ENCODE results near the gene PREX1. TPM values are rescaled to one million over a fixed set of nuclear protein-coding genes. Genes with fewer than 3 reads are reported as not detected.
"Not testable (repeated sequence)": the region's sequence is repeated elsewhere in the genome, so short reads cannot be mapped to it uniquely, and the experiment has no call there.

Gene PREX1
- total and polyA plus RNA-seq, 2 donors (not counting 1 experiment from before 2014, with no cell fraction given), result 1.0 to 3.1 TPM

DNA sequence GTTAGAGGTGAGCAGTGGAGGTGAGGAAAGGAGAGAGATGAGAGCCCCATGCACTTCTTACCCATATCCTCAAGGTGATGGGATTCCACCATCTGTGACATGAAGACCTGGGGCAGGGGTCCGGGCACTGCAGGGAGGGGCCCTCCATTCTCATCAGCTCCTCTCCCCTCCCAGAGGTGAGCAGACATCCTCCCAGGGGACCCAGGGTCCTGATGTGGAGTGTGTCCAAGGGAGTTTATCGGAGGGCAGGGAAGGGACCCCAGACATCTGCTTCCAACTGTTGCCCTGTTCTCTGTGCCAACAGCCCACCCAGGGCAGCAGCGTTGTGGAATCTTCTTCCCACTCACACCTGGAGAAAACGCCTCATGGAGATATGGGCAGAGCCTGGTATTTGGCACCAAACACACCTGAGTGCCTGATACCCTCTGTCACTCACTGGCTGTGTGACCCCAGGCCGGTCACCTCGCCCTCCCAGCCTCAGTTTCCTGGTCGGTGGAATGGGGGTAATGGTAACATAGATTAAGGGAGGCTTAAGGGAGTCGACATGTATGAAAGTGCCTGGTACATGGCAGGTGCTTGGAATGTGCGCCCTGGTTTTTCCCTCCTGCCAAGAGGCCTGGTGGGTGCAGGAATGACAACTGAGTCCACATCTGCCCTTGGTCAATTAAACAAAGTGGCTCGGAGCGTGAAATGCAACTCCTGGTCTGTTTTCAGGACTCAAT lies 227.9 kb downstream of the PREX1 start:
- no peaks in the 10 kb centered on the region for H3K27me3 ChIP-seq (ENCODE audit: control insufficient read depth, insufficient read depth, low read length)
- TF ChIP-seq EZH2 (IDR thresholded peaks at IDR 0.05; ENCODE audit: low read length, missing control alignments), result no peak
- TF ChIP-seq, protein P1, sequence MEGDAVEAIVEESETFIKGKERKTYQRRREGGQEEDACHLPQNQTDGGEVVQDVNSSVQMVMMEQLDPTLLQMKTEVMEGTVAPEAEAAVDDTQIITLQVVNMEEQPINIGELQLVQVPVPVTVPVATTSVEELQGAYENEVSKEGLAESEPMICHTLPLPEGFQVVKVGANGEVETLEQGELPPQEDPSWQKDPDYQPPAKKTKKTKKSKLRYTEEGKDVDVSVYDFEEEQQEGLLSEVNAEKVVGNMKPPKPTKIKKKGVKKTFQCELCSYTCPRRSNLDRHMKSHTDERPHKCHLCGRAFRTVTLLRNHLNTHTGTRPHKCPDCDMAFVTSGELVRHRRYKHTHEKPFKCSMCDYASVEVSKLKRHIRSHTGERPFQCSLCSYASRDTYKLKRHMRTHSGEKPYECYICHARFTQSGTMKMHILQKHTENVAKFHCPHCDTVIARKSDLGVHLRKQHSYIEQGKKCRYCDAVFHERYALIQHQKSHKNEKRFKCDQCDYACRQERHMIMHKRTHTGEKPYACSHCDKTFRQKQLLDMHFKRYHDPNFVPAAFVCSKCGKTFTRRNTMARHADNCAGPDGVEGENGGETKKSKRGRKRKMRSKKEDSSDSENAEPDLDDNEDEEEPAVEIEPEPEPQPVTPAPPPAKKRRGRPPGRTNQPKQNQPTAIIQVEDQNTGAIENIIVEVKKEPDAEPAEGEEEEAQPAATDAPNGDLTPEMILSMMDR (conservative IDR thresholded peaks at IDR 0.05 in 1 of 2, IDR thresholded peaks at IDR 0.05 in 1 of 2; ENCODE audit: low read depth in 1 of 2, low read length in 2 of 2), result no peak

DNA sequence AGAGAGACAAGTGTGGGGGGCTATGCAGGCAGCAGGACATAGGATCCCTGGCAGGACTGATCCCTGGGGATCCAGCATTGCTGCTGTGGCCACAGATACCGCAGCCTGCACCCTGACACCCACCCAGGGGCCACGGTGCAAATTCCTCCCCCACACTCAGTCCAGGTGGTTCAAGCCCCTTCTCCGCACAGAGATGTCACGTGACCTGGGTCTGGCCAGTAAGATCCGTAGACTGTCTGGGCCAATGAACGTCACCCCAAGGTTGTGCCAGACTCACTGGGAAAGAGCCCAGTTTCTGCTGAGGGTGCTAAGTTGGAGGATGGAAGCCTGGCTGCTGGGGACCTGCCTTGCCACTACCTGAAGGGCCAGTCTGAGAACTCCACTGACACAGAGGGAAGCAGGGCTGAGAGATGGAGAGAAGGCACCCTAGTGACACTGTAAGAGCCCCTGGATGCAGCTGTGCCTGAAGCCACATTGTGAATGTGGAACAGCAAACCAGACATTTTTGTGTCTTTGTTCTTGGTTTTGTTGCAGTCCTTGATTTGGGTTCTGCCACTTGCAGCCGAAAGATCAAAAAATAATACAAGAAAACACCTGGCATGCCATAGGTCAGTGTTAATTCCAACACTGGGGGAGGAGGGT lies 228.6 kb downstream of the PREX1 start:
- TF ChIP-seq, protein P1 (conservative IDR thresholded peaks at IDR 0.05 in 1 of 2, IDR thresholded peaks at IDR 0.05 in 1 of 2; ENCODE audit: low read depth in 1 of 2, low read length in 2 of 2), result no peak
- TF ChIP-seq EZH2 (IDR thresholded peaks at IDR 0.05; ENCODE audit: low read length, missing control alignments), result no peak
- H3K9ac ChIP-seq (ENCODE audit: insufficient read depth, low read length), result no peak overlapping the region
- H3K27ac ChIP-seq (ENCODE audit: insufficient read depth, low read length), result no peak overlapping the region
- no peak overlapping the region for H3K4me3 ChIP-seq (replicated peaks in 1 of 4; ENCODE audit: control extremely low read depth in 1 of 4, insufficient read depth in 1 of 4, low read depth in 3 of 4, low read length in 4 of 4)
- H3K9me3 ChIP-seq (ENCODE audit: control insufficient read depth, insufficient read depth, low read depth, low read length), result no peaks in the 10 kb centered on the region
- H3K27me3 ChIP-seq (ENCODE audit: control insufficient read depth, insufficient read depth, low read length), result no peaks in the 10 kb centered on the region
- H3K4me1 ChIP-seq (ENCODE audit: control insufficient read depth, extremely low read depth, insufficient read depth, low read length), result no peaks in the 10 kb centered on the region
- H3K79me2 ChIP-seq (ENCODE audit: control insufficient read depth, insufficient read depth, low read length), result no peaks in the 10 kb centered on the region
- H4K20me1 ChIP-seq (ENCODE audit: control insufficient read depth, extremely low read depth, insufficient read depth, low read length), result no peaks in the 10 kb centered on the region
- no peak overlapping the region for H3K4me2 ChIP-seq (ENCODE audit: extremely low read depth, insufficient read depth, low read length)
- H2AFZ ChIP-seq (ENCODE audit: low read length), result no peak overlapping the region
- DNase-seq (ENCODE audit: low read depth in 2 of 2), result no peak
- no peaks in the 10 kb centered on the region for H3K36me3 ChIP-seq (ENCODE audit: control insufficient read depth, insufficient read depth, low read length)

More for the DNA sequence above, 227.9 kb downstream of the PREX1 start:
- H3K4me1 ChIP-seq (ENCODE audit: control insufficient read depth, extremely low read depth, insufficient read depth, low read length), result no peaks in the 10 kb centered on the region
- H3K4me3 ChIP-seq (replicated peaks in 1 of 4; ENCODE audit: control extremely low read depth in 1 of 4, insufficient read depth in 1 of 4, low read depth in 3 of 4, low read length in 4 of 4), result no peak overlapping the region
- no peaks in the 10 kb centered on the region for H3K79me2 ChIP-seq (ENCODE audit: control insufficient read depth, insufficient read depth, low read length)
- H3K9ac ChIP-seq (ENCODE audit: insufficient read depth, low read length), result no peak overlapping the region
- no peaks in the 10 kb centered on the region for H4K20me1 ChIP-seq (ENCODE audit: control insufficient read depth, extremely low read depth, insufficient read depth, low read length)
- H2AFZ ChIP-seq (ENCODE audit: low read length), result no peak overlapping the region
- H3K4me2 ChIP-seq (ENCODE audit: extremely low read depth, insufficient read depth, low read length), result no peak overlapping the region
- no peak overlapping the region for H3K27ac ChIP-seq (ENCODE audit: insufficient read depth, low read length)
- no peak for DNase-seq (ENCODE audit: low read depth in 2 of 2)
- no peaks in the 10 kb centered on the region for H3K9me3 ChIP-seq (ENCODE audit: control insufficient read depth, insufficient read depth, low read depth, low read length)
- no peaks in the 10 kb centered on the region for H3K36me3 ChIP-seq (ENCODE audit: control insufficient read depth, insufficient read depth, low read length)

DNA sequence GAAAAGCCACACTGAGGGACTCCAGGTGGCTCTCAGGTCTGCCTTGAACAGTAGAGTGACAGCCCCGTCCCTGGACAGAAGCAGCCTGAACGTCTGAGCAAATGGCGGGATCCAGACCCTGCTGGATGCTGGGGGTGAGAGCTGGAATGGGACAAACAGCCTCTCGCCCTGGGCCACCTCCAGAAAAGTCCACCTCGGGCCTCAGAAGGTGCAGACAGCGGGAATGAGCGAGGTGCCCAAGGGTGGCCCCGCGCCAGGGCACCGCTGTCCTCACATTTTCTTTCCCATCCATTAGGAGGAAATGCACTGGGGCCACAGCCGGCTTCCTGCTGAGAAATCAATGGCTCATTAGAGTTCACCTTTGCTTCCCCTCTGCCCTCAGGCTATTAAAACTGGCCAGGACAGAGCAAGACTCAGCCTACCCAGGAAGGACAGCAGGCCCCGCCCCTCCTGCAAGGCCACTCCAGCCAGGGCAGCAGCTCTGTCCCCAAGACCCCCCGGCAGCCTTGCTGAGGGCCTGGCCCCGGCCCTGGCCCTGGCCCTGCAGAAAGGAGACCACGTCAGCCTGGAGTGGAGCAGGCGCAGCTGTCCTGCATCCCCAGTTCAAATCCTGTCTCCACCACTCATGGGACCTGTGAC lies 229.4 kb downstream of the PREX1 start:
- not testable (repeated sequence) for H3K27ac ChIP-seq (ENCODE audit: insufficient read depth, low read length); DNase-seq (ENCODE audit: low read depth in 2 of 2); H3K79me2 ChIP-seq (ENCODE audit: control insufficient read depth, insufficient read depth, low read length); H3K4me1 ChIP-seq (ENCODE audit: control insufficient read depth, extremely low read depth, insufficient read depth, low read length); H3K4me3 ChIP-seq (replicated peaks in 1 of 4; ENCODE audit: control extremely low read depth in 1 of 4, insufficient read depth in 1 of 4, low read depth in 3 of 4, low read length in 4 of 4); H3K4me2 ChIP-seq (ENCODE audit: extremely low read depth, insufficient read depth, low read length); H3K27me3 ChIP-seq (ENCODE audit: control insufficient read depth, insufficient read depth, low read length); H4K20me1 ChIP-seq (ENCODE audit: control insufficient read depth, extremely low read depth, insufficient read depth, low read length); H3K9ac ChIP-seq (ENCODE audit: insufficient read depth, low read length); H3K9me3 ChIP-seq (ENCODE audit: control insufficient read depth, insufficient read depth, low read depth, low read length); H2AFZ ChIP-seq (ENCODE audit: low read length); H3K36me3 ChIP-seq (ENCODE audit: control insufficient read depth, insufficient read depth, low read length)

Data from fibroblast of lung (primary cell).